K562 (cell line): Measurements from ENCODE around the gene MAGEB1. TPM values are rescaled to one million over a fixed set of nuclear protein-coding genes. Genes with fewer than 3 reads are reported as not detected.

ENCODE experiments used
- BACH1 ChIP-seq: fragments of 200-800 bp; sonication (Bioruptor generic); IDR thresholded peaks from 2 replicates; pipeline ENCODE4 v1.6.1; 2016; ENCODE audit warnings: missing genetic modification characterization, missing compliant biosample characterization
- FOS ChIP-seq: IDR thresholded peaks from 3 replicates; pipeline ENCODE4 v1.6.1; 2011; ENCODE audit not compliant: insufficient read length; ENCODE audit errors: extremely low read depth
- JUND ChIP-seq, 2 experiments: IDR thresholded peaks; 2 replicates in 1 of 2; 3 replicates in 1 of 2; pipeline ENCODE4 v1.6.1; 2011; ENCODE audit warnings: borderline replicate concordance in 2 of 2, low read depth in 2 of 2, low read length in 2 of 2, improper control_type of control experiment in 1 of 2, missing biosample characterization in 1 of 2, missing genetic modification characterization in 1 of 2, missing genetic modification reagents in 1 of 2
- MAFG ChIP-seq: fragments of 450-650 bp; conservative IDR thresholded peaks from 2 replicates; pipeline ENCODE4 v1.6.1; 2016; ENCODE audit warnings: missing genetic modification characterization, missing compliant biosample characterization
- MEIS2 ChIP-seq: fragments of 450-650 bp; IDR thresholded peaks from 2 replicates; pipeline ENCODE4 v1.6.1; 2014; ENCODE audit warnings: mild to moderate bottlenecking; ENCODE audit not compliant: partially characterized antibody
- NCOA1 ChIP-seq: fragments of 450-650 bp; IDR thresholded peaks from 2 replicates; pipeline ENCODE4 v1.6.1; 2016; ENCODE audit warnings: low read depth
- NCOR1 ChIP-seq: fragments of 450-650 bp; IDR thresholded peaks from 2 replicates; pipeline ENCODE4 v1.6.1; 2016; ENCODE audit warnings: mild to moderate bottlenecking, moderate library complexity
- ZNF121 ChIP-seq: sonication (generic); formaldehyde crosslinking; conservative IDR thresholded peaks from 2 replicates; pipeline ENCODE4 v1.8.0; 2022; ENCODE audit warnings: missing genetic modification reagents
- ZNF766 ChIP-seq: fragments of 200-800 bp; sonication (Bioruptor generic); conservative IDR thresholded peaks from 2 replicates; pipeline ENCODE4 v1.6.1; 2016; ENCODE audit warnings: missing genetic modification characterization, missing compliant biosample characterization
- polyA plus RNA-seq, 8 experiments: library from polyadenylated mRNA; depleted of rRNA in 4 of 8; stranded (reverse) in 5 of 8; unstranded in 3 of 8; fragments of >200 nt; fragmentation: Nextera tagmentation in 2 of 8; fragmentation: Illumina TruSeq in 1 of 8; extraction: Ambion mirVana in 2 of 8; extraction: Trizol in 1 of 8; gene quantifications; 2 replicates each; pipeline versions ENCODE4 v1.2.1 to v1.2.3, GENCODE V29; 2011 to 2014; ENCODE audit warnings: inconsistent platforms in 1 of 8, missing spikeins in 1 of 8
- total RNA-seq, 7 experiments: library from RNA; depleted of rRNA in 6 of 7; stranded (reverse); fragments of >200 nt in 6 of 7; fragmentation: Illumina TruSeq in 2 of 7; extraction: Trizol in 2 of 7; gene quantifications; 2 replicates each; pipeline versions ENCODE4 v1.2.1 to v1.2.3, GENCODE V29; 2011 to 2021; ENCODE audit warnings: low replicate concordance in 1 of 7
- TF ChIP-seq, protein P1 (sequence below): fragments of 450-650 bp; IDR thresholded peaks from 2 replicates; pipeline ENCODE4 v1.6.1; 2016

Gene MAGEB1
- total and polyA plus RNA-seq, 9 of the 15 experiments (the other 6 are each of a cell fraction or from before 2014, with no cell fraction given): 32.6 to 100 (median 43.4) TPM

DNA sequence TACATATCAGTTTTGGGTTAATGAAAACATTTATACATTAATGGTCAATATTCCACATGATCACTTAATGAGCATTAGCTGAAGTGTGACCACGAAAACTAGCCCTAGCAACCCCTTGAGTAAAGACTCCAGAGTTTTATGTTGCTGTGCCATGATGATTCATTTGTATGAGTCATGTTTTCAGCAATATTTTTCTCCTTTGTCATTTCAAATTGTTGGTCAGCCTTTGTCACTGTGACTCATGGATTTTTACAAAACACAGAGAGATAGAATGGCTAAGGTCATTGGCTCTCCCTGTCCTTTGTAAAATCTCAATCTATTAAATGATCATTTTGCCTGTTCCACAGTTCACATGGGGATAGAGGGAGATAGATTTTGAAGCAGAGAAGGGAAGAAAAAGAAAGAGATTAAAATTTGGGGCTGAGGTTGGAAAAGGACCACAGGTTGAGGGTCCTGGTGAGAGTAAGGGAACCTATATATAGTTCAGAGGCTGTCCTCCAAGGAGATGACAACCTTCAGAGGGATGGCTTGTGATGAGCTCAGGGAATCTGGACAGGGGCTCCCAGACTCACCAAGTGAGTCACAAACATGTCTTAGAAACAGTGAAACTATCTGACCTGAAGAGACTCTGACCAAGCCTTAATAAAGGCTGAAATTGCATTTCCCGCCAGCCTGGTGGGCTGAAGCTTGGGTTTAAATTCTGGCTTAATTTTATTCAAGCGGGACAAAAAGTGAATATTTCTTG is 36.7 kb downstream of the MAGEB1 start (continued):
- TF ChIP-seq FOS: peak; percentile 68
- peak; percentile 34; the same call in 1 of the 2 replicates for TF ChIP-seq NCOA1
- peak; percentile 97 for TF ChIP-seq MAFG
- peak; percentile 40; the same call in 1 of the 2 replicates for TF ChIP-seq NCOR1
- peak; percentile 99 for TF ChIP-seq JUND (IDR thresholded peaks at IDR 0.05; ENCODE audit: borderline replicate concordance, low read depth, low read length)
- peak; percentile 99 for TF ChIP-seq JUND (tag; IDR thresholded peaks at IDR 0.05; ENCODE audit: borderline replicate concordance, low read depth, low read length)
- peak; percentile 93 for TF ChIP-seq BACH1 (tag)
- TF ChIP-seq, protein P1, sequence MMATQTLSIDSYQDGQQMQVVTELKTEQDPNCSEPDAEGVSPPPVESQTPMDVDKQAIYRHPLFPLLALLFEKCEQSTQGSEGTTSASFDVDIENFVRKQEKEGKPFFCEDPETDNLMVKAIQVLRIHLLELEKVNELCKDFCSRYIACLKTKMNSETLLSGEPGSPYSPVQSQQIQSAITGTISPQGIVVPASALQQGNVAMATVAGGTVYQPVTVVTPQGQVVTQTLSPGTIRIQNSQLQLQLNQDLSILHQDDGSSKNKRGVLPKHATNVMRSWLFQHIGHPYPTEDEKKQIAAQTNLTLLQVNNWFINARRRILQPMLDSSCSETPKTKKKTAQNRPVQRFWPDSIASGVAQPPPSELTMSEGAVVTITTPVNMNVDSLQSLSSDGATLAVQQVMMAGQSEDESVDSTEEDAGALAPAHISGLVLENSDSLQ: peak; percentile 62
- TF ChIP-seq MEIS2: peak; percentile 92
- TF ChIP-seq ZNF121 (CRISPR knock-in tag): no peak
- TF ChIP-seq ZNF766 (CRISPR knock-in tag): 0 out of 2 replicates have a peak, but pooled peaks have one; percentile 41
